CD14-positive monocyte (primary cell): Measurements from ENCODE around the gene ZDHHC8. TPM values are rescaled to one million over a fixed set of nuclear protein-coding genes. Genes with fewer than 3 reads are reported as not detected.
A peak's percentile ranks its signal among the peaks of the same experiment; 100 is the strongest.

ENCODE experiments used
- DNase-seq, 3 donors: peaks; one replicate each; pipeline ENCODE4 v3.0.0-alpha.2; 2011 to 2022
- H2AFZ ChIP-seq: 2 replicates; pipeline ENCODE4 v1.6.0; 2012; ENCODE audit warnings: mild to moderate bottlenecking, low read depth, low read length, inconsistent platforms; ENCODE audit not compliant: insufficient read depth, poor library complexity, severe bottlenecking
- H3K27ac ChIP-seq, 2 donors: 1 replicate in 1 of 2; 2 replicates in 1 of 2; pipeline ENCODE4 v1.5.1; 2012 to 2013; ENCODE audit warnings: low read length in 2 of 2, control low read depth in 1 of 2, inconsistent platforms in 1 of 2, low read depth in 1 of 2, mild to moderate bottlenecking in 1 of 2
- H3K27me3 ChIP-seq, 2 donors: one replicate each; pipeline versions ENCODE4 v1.6.0 to v1.6.1; 2011 to 2013; ENCODE audit warnings: low read length in 2 of 2; ENCODE audit not compliant: control insufficient read depth in 2 of 2, insufficient read depth in 2 of 2
- H3K36me3 ChIP-seq, 2 donors: replicated peaks in 1 of 2; 1 replicate in 1 of 2; 2 replicates in 1 of 2; pipeline versions ENCODE4 v1.5.1 to v1.6.1; 2012 to 2013; ENCODE audit warnings: low read length in 2 of 2, control low read depth in 1 of 2, inconsistent platforms in 1 of 2, mild to moderate bottlenecking in 1 of 2; ENCODE audit not compliant: insufficient read depth in 2 of 2, control insufficient read depth in 1 of 2
- H3K4me1 ChIP-seq, 2 donors: 1 replicate in 1 of 2; 2 replicates in 1 of 2; pipeline versions ENCODE4 v1.5.1 to v1.6.1; 2012 to 2013; ENCODE audit warnings: low read length in 2 of 2, control low read depth in 1 of 2, inconsistent platforms in 1 of 2, mild to moderate bottlenecking in 1 of 2, moderate library complexity in 1 of 2; ENCODE audit not compliant: insufficient read depth in 2 of 2, control insufficient read depth in 1 of 2
- H3K4me2 ChIP-seq: replicated peaks from 2 replicates; pipeline ENCODE3; 2012; ENCODE audit warnings: low read length, moderate library complexity, mild to moderate bottlenecking; ENCODE audit not compliant: poor library complexity, severe bottlenecking; ENCODE audit errors: extremely low read depth
- H3K4me3 ChIP-seq, 3 experiments: fragments of 200-600 bp in 1 of 3; sonication (generic) in 1 of 3; replicated peaks in 1 of 3; 1 replicate in 2 of 3; 2 replicates in 1 of 3; pipeline ENCODE4 v1.5.1; 2011 to 2013; ENCODE audit warnings: low read length in 3 of 3, mild to moderate bottlenecking in 3 of 3, control low read depth in 2 of 3, low read depth in 2 of 3, inconsistent platforms in 1 of 3, moderate library complexity in 1 of 3
- H3K79me2 ChIP-seq: 2 replicates; pipeline ENCODE4 v1.6.0; 2012; ENCODE audit warnings: mild to moderate bottlenecking, control low read depth, inconsistent platforms, low read length, moderate library complexity; ENCODE audit not compliant: insufficient read depth
- H3K9ac ChIP-seq: 2 replicates; pipeline ENCODE4 v1.6.0; 2017; ENCODE audit warnings: low read length, mild to moderate bottlenecking; ENCODE audit not compliant: insufficient read depth, poor library complexity, severe bottlenecking
- H3K9me3 ChIP-seq, 2 donors: replicated peaks in 1 of 2; 1 replicate in 1 of 2; 2 replicates in 1 of 2; pipeline versions ENCODE4 v1.5.1 to v1.6.1; 2012 to 2013; ENCODE audit warnings: low read length in 2 of 2, control low read depth in 1 of 2; ENCODE audit not compliant: control insufficient read depth in 1 of 2, insufficient read depth in 1 of 2
- H4K20me1 ChIP-seq: 2 replicates; pipeline ENCODE4 v1.6.0; 2012; ENCODE audit warnings: mild to moderate bottlenecking, low read length, control low read depth, moderate library complexity; ENCODE audit not compliant: insufficient read depth
- H3K27ac Mint-ChIP-seq, 7 donors: one replicate each; pipeline ENCODE4 v1.8.0; 2020; ENCODE audit warnings: mild to moderate bottlenecking in 7 of 7, mixed read lengths in 7 of 7, moderate library complexity in 6 of 7, inconsistent platforms in 2 of 7
- H3K27me3 Mint-ChIP-seq, 3 donors: one replicate each; pipeline ENCODE4 v1.8.0; 2021 to 2022; ENCODE audit warnings: low read depth in 3 of 3, mild to moderate bottlenecking in 3 of 3, mixed read lengths in 3 of 3, moderate library complexity in 3 of 3, inconsistent platforms in 1 of 3
- H3K36me3 Mint-ChIP-seq, 2 donors: one replicate each; pipeline ENCODE4 v1.8.0; 2020; ENCODE audit warnings: mixed read lengths in 2 of 2, inconsistent platforms in 1 of 2, mild to moderate bottlenecking in 1 of 2
- H3K4me1 Mint-ChIP-seq: one replicate; pipeline ENCODE4 v1.8.0; 2020; ENCODE audit warnings: mild to moderate bottlenecking, mixed read lengths
- H3K4me3 Mint-ChIP-seq, 2 donors: one replicate each; pipeline ENCODE4 v1.8.0; 2020; ENCODE audit warnings: mild to moderate bottlenecking in 2 of 2, mixed read lengths in 2 of 2, moderate library complexity in 1 of 2
- H3K9me3 Mint-ChIP-seq, 7 donors: one replicate each; pipeline ENCODE4 v1.8.0; 2020 to 2022; ENCODE audit warnings: mixed read lengths in 7 of 7, mild to moderate bottlenecking in 6 of 7, moderate library complexity in 6 of 7, inconsistent platforms in 2 of 7
- WGBS: methylation state at CpG from one replicate; pipeline ENCODE4 v1.1.5; 2013; ENCODE audit warnings: missing lambda C conversion rate; ENCODE audit not compliant: insufficient coverage; 5-methylcytosine and 5-hydroxymethylcytosine counted together
- intact Hi-C, 2 donors: fragments of 100-400 bp; cut with micrococcal nuclease; formaldehyde crosslinking; loops; one replicate each; pipeline versions ENCODE4 v1.15.0 to v1.15.1; 2023
- polyA plus RNA-seq, 3 donors: library from polyadenylated mRNA; depleted of rRNA in 1 of 3; unstranded in 2 of 3; stranded (reverse) in 1 of 3; fragments of 300-500 nt in 2 of 3; fragments of >200 nt in 1 of 3; fragmentation: Illumina TruSeq in 2 of 3; gene quantifications; 1 replicate in 2 of 3; 2 replicates in 1 of 3; pipeline ENCODE4 v1.2.3, GENCODE V29; 2012 to 2021
- TF ChIP-seq, protein P1 (sequence below): fragments of 200-600 bp; IDR thresholded peaks from one replicate; pipeline ENCODE4 v1.8.0; 2022; ENCODE audit warnings: antibody characterized with exemption, mild to moderate bottlenecking

The ZDHHC8 gene
- polyA plus RNA-seq, 3 donors: 0.73 to 76.3 (median 1.1) TPM

DNA sequence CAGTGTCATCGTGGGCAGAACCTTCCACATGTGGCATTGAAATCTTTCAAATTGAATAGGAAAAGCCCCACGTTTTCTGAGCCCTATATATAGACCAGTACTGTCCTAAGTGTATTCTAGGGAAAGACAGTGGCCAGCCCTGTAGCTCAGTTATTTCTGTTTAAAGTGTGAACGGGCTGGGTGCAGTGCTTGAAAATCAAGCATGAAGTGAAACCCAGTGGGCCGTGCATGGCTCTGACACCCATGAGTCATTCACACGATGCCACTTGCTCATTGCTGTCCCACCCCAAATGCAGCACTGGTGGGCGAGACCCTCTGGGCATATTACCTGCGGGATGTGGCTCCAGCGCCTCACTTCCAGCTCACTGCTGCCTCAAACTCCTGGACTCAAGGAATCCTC is 49.0 kb downstream of the ZDHHC8 start:
- H3K4me1 Mint-ChIP-seq: no peaks in the 10 kb centered on the region
- H3K27ac Mint-ChIP-seq: peak overlapping the region in 1 of 7 donors; percentile 28
- Histone ChIP-seq H3K9me3 (no peaks in the 10 kb centered on the region), H3K36me3 (no peaks in the 10 kb centered on the region), H4K20me1 (no peaks in the 10 kb centered on the region), H3K4me1 (no peaks in the 10 kb centered on the region), H3K4me3 (no peak overlapping the region), H2AFZ (no peak overlapping the region), H3K4me2 (no peak overlapping the region), H3K27me3 (no peaks in the 10 kb centered on the region), H3K79me2 (no peaks in the 10 kb centered on the region), H3K9ac (no peak overlapping the region), H3K27ac (no peak overlapping the region)
- H3K36me3 Mint-ChIP-seq: no peaks in the 10 kb centered on the region
- intact Hi-C loops: no loop called here
- no peak overlapping the region for H3K4me3 Mint-ChIP-seq
- H3K9me3 Mint-ChIP-seq: no peaks in the 10 kb centered on the region
- DNase-seq: no peak
- TF ChIP-seq, protein P1, sequence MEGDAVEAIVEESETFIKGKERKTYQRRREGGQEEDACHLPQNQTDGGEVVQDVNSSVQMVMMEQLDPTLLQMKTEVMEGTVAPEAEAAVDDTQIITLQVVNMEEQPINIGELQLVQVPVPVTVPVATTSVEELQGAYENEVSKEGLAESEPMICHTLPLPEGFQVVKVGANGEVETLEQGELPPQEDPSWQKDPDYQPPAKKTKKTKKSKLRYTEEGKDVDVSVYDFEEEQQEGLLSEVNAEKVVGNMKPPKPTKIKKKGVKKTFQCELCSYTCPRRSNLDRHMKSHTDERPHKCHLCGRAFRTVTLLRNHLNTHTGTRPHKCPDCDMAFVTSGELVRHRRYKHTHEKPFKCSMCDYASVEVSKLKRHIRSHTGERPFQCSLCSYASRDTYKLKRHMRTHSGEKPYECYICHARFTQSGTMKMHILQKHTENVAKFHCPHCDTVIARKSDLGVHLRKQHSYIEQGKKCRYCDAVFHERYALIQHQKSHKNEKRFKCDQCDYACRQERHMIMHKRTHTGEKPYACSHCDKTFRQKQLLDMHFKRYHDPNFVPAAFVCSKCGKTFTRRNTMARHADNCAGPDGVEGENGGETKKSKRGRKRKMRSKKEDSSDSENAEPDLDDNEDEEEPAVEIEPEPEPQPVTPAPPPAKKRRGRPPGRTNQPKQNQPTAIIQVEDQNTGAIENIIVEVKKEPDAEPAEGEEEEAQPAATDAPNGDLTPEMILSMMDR: no peak
- H3K27me3 Mint-ChIP-seq: peaks cover under 1 to 2% (median 1%) of the 10 kb centered on the region in 3 donors
- 74% methylated on average over 5 of the region's 8 CpGs for WGBS

- Histone ChIP-seq H3K4me3 (no peak overlapping the region), H3K4me2 (no peak overlapping the region), H3K79me2 (no peaks in the 10 kb centered on the region), H3K27ac (no peak overlapping the region), H3K9me3 (no peaks in the 10 kb centered on the region), H3K36me3 (no peaks in the 10 kb centered on the region), H3K27me3 (no peaks in the 10 kb centered on the region), H3K9ac (no peak overlapping the region), H4K20me1 (no peaks in the 10 kb centered on the region), H2AFZ (no peak overlapping the region), H3K4me1 (no peaks in the 10 kb centered on the region)
- H3K27me3 Mint-ChIP-seq: peaks cover 1 to 3% (median 2%) of the 10 kb centered on the region in 3 donors
- H3K9me3 Mint-ChIP-seq: no peaks in the 10 kb centered on the region
- TF ChIP-seq, protein P1: no peak
- H3K36me3 Mint-ChIP-seq: no peaks in the 10 kb centered on the region
- DNase-seq: no peak
- H3K27ac Mint-ChIP-seq: peak overlapping the region in 1 of 7 donors; percentile 28
- intact Hi-C loops: no loop called here
- no peaks in the 10 kb centered on the region for H3K4me1 Mint-ChIP-seq
- 88% methylated on average over 6 of the region's 17 CpGs for WGBS
- H3K4me3 Mint-ChIP-seq: no peak overlapping the region
These were observed 49.7 kb downstream of the ZDHHC8 start for GRCh38 chr22:20181194-20181883.
